Activated CD4-positive, alpha-beta T cell treated with anti-CD3 and anti-CD28 coated beads for 24 hours (primary cell): ENCODE data around the gene TFCP2L1.

ENCODE experiments used
- DNase-seq, 2 donors: peaks; one replicate each; pipeline ENCODE4 v3.0.0-alpha.2; 2020; ENCODE audit warnings: low read depth in 2 of 2

The TFCP2L1 gene

GRCh38 chr2:121219866-121220265 lies 65.1 kb downstream of the TFCP2L1 start:
- DNase-seq = no peak

GRCh38 chr2:121218386-121218938 lies 66.5 kb downstream of the TFCP2L1 start:
- no peak for DNase-seq

GRCh38 chr2:121217627-121218026 lies 67.4 kb downstream of the TFCP2L1 start:
- DNase-seq = no peak

- no peak for DNase-seq
Observed at GRCh38 chr2:121214296-121214695, 70.7 kb downstream of the TFCP2L1 start.

GRCh38 chr2:121213386-121213785 lies 71.6 kb downstream of the TFCP2L1 start:
- DNase-seq = no peak

GRCh38 chr2:121212661-121213325 lies 72.2 kb downstream of the TFCP2L1 start:
- no peak for DNase-seq

GRCh38 chr2:121211689-121212151 lies 73.3 kb downstream of the TFCP2L1 start:
- DNase-seq = no peak

GRCh38 chr2:121211251-121211650 lies 73.8 kb downstream of the TFCP2L1 start:
- DNase-seq = no peak

- DNase-seq = no peak
Observed at GRCh38 chr2:121210691-121211090, 74.3 kb downstream of the TFCP2L1 start.

- DNase-seq = no peak
Observed at GRCh38 chr2:121209014-121209610, 75.9 kb downstream of the TFCP2L1 start.

- DNase-seq = no peak
Observed at GRCh38 chr2:121207494-121207893, 77.5 kb downstream of the TFCP2L1 start.

GRCh38 chr2:121205321-121205942 lies 79.6 kb downstream of the TFCP2L1 start:
- DNase-seq = no peak

- no peak for DNase-seq
Observed at GRCh38 chr2:121203591-121204249, 81.3 kb downstream of the TFCP2L1 start.

GRCh38 chr2:121202541-121203310 lies 82.3 kb downstream of the TFCP2L1 start:
- no peak for DNase-seq

- DNase-seq = no peak
Observed at GRCh38 chr2:121201796-121202195, 83.2 kb downstream of the TFCP2L1 start.

- no peak for DNase-seq
Observed at GRCh38 chr2:121200419-121201315, 84.3 kb downstream of the TFCP2L1 start.

GRCh38 chr2:121200011-121200347 lies 85.0 kb downstream of the TFCP2L1 start:
- no peak for DNase-seq

- no peak for DNase-seq
Observed at GRCh38 chr2:121199281-121200010, 85.6 kb downstream of the TFCP2L1 start.

- DNase-seq = no peak
Observed at GRCh38 chr2:121197369-121198091, 87.5 kb downstream of the TFCP2L1 start.
